Small intestine (tissue), 7 donors: Measurements from ENCODE around the gene TNFRSF6B. TPM values are rescaled to one million over a fixed set of nuclear protein-coding genes. Genes with fewer than 3 reads are reported as not detected.
"Not testable (repeated sequence)": the region's sequence is repeated elsewhere in the genome, so short reads cannot be mapped to it uniquely, and the experiment has no call there.

Source experiments
- DNase-seq, 2 donors: peaks; one replicate each; pipeline versions ENCODE4 v3.0.0 to v3.0.0-alpha.2; 2013
- FAIRE-seq: peaks from 2 replicates; lab custom pipeline; 2012; peaks lifted over from hg19 to GRCh38; lab: Jason Lieb, UNC
- H3K27ac ChIP-seq, 3 donors: one replicate each; pipeline ENCODE4 v1.5.1; 2013; ENCODE audit warnings: low read length in 2 of 3, mild to moderate bottlenecking in 2 of 3, control low read depth in 1 of 3, inconsistent platforms in 1 of 3, low read depth in 1 of 3, moderate library complexity in 1 of 3
- H3K27me3 ChIP-seq, 3 donors: one replicate each; pipeline ENCODE4 v1.6.1; 2013; ENCODE audit warnings: low read length in 3 of 3, inconsistent platforms in 1 of 3; ENCODE audit not compliant: control insufficient read depth in 3 of 3, insufficient read depth in 3 of 3
- H3K36me3 ChIP-seq, 3 donors: one replicate each; pipeline ENCODE4 v1.6.1; 2013; ENCODE audit warnings: low read length in 3 of 3, inconsistent platforms in 1 of 3, low read depth in 1 of 3, mild to moderate bottlenecking in 1 of 3, moderate library complexity in 1 of 3; ENCODE audit not compliant: control insufficient read depth in 3 of 3, insufficient read depth in 2 of 3
- H3K4me1 ChIP-seq, 3 donors: one replicate each; pipeline ENCODE4 v1.6.1; 2013; ENCODE audit warnings: low read length in 2 of 3, inconsistent platforms in 1 of 3, low read depth in 1 of 3, mild to moderate bottlenecking in 1 of 3, moderate library complexity in 1 of 3; ENCODE audit not compliant: control insufficient read depth in 3 of 3, insufficient read depth in 2 of 3
- H3K4me3 ChIP-seq, 3 donors: one replicate each; pipeline ENCODE4 v1.5.1; 2013; ENCODE audit warnings: low read length in 3 of 3, control low read depth in 1 of 3, inconsistent platforms in 1 of 3, low read depth in 1 of 3, mild to moderate bottlenecking in 1 of 3, moderate library complexity in 1 of 3
- H3K9me3 ChIP-seq, 2 donors: one replicate each; pipeline ENCODE4 v1.6.1; 2013; ENCODE audit warnings: low read depth in 1 of 2, low read length in 1 of 2; ENCODE audit not compliant: control insufficient read depth in 2 of 2, insufficient read depth in 1 of 2
- WGBS, 3 donors: extraction: QIAGEN DNeasy Blood & Tissue Kit; methylation state at CpG; one replicate each; pipeline ENCODE4 v1.1.7; 2013; 5-methylcytosine and 5-hydroxymethylcytosine counted together
- polyA plus RNA-seq, 4 donors: library from polyadenylated mRNA; stranded (reverse) in 3 of 4; unstranded in 1 of 4; fragments of 200-250 nt in 3 of 4; fragments of 120-200 nt in 1 of 4; gene quantifications; one replicate each; pipeline versions ENCODE4 v1.2.1 to v1.2.3, GENCODE V29; 2013
- donor health status: healthy with polysubstance abuse.
- donor health status: control.
- donor health status: control.
- donor health status: Bipolar disorder and iron deficiency.
- donor health status: healthy.

The TNFRSF6B gene
- polyA plus RNA-seq, 4 donors = 1.9 to 15.9 (median 5.8) TPM

DNA sequence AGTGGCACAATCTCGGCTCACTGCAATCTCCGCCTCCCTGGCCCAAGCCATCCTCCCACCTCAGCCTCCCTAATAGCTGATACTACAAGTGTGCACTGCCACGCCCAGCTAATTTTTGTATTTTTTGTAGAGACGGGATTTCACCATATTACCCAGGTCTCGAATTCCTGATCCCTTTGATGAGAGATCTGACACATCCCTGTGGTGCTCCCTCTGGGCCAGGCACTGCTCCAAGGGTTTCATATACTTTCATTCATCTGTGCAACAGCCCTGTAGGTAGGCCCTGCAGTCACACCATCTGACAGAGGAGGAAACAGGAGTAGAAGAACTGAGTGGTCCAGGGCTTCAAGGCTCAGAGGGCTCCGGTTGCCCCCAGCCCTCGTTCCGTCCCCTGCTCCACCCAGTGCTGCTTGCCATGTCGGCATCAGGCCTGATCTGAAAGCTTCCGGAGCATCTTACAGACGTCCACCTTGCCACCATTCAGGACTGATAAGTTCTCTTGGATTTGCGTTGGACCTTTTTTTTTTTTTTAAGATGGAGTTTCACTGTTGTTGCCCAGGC, 14.7 kb downstream of the TNFRSF6B start:
- Histone ChIP-seq H3K27ac (no peak overlapping the region), H3K27me3 (no peaks in the 10 kb centered on the region), H3K9me3 (peaks cover 0 to 17% of the 10 kb centered on the region in 2 donors), H3K4me1 (peaks cover 4 to 12% (median 6%) of the 10 kb centered on the region in 3 donors), H3K4me3 (no peak overlapping the region), H3K36me3 (peaks cover 0 to 58% (median 4%) of the 10 kb centered on the region in 3 donors)
- WGBS, 3 donors = 80 to 90% (median 81%) methylated on average over 12 of the region's 12 CpGs
- FAIRE-seq (no peak), DNase-seq (no peak)

GRCh38 chr20:63712191-63712590, 15.7 kb downstream of the TNFRSF6B start:
- FAIRE-seq (no peak), DNase-seq (no peak)
- WGBS, 3 donors = 100% methylated on average over 1 of the region's 1 CpG
- Histone ChIP-seq H3K27ac (no peak overlapping the region), H3K9me3 (peaks cover 0 to 18% of the 10 kb centered on the region in 2 donors), H3K4me1 (peaks cover 4 to 6% (median 5%) of the 10 kb centered on the region in 3 donors), H3K36me3 (peaks cover 0 to 53% (median 3%) of the 10 kb centered on the region in 3 donors), H3K4me3 (no peak overlapping the region), H3K27me3 (no peaks in the 10 kb centered on the region)

- no peaks in the 10 kb centered on the region for H3K27me3 ChIP-seq
- FAIRE-seq = no peak
- no peak for DNase-seq
- H3K4me1 ChIP-seq = no peaks in the 10 kb centered on the region
- 97 to 99% (median 99%) methylated on average over 5 of the region's 5 CpGs for WGBS, 3 donors
- H3K27ac ChIP-seq = no peak overlapping the region
- peaks cover 0 to 34% of the 10 kb centered on the region in 2 donors for H3K9me3 ChIP-seq
- peaks cover 0 to 54% (median 4%) of the 10 kb centered on the region in 3 donors for H3K36me3 ChIP-seq
- no peak overlapping the region for H3K4me3 ChIP-seq
Observed at GRCh38 chr20:63714858-63715257, 18.4 kb downstream of the TNFRSF6B start.

DNA sequence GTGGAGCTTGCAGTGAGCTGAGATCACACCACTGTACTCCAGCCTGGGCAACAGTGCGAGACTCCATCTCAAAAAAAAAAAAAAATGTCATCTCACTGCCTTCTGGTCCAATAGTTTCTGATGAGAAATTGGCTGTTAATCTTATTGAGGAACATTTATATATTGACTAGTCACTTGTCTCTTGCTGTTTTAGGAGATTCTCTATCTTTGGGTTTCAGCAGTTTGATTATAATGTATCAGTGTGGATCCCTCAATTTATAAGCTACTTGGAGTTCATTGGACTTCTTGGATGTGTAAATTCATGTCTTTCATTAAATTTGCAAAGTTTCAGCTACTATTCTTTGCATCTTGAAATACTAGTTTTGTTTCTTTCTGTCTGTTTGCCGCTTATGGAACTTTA, 22.5 kb downstream of the TNFRSF6B start:
- Histone ChIP-seq H3K27ac (no peak overlapping the region), H3K4me1 (no peaks in the 10 kb centered on the region), H3K4me3 (no peak overlapping the region), H3K9me3 (peaks cover 0 to 38% of the 10 kb centered on the region in 2 donors), H3K36me3 (peaks cover 0 to 56% (median 10%) of the 10 kb centered on the region in 3 donors), H3K27me3 (no peaks in the 10 kb centered on the region)
- FAIRE-seq = no peak
- WGBS, 3 donors = 97 to 98% (median 98%) methylated on average over 2 of the region's 2 CpGs
- DNase-seq = no peak

DNA sequence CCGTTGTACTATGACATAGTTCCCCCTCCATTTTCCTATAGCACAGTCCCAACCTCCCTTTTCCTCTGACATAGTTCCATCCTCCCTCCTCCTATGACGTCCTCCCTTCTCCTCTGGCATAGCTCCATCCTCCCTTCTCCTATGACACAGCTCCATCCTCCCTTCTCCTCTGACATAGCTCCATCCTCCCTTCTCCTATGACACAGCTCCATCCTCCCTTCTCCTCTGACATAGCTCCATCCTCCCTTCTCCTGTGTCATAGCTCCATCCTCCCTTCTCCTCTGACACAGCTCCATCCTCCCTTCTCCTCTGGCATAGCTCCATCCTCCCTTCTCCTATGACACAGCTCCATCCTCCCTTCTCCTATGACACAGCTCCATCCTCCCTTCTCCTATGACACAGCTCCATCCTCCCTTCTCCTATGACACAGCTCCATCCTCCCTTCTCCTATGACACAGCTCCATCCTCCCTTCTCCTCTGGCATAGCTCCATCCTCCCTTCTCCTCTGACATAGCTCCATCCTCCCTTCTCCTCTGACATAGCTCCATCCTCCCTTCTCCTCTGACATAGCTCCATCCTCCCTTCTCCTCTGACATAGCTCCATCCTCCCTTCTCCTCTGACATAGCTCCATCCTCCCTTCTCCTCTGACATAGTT, 26.6 kb downstream of the TNFRSF6B start:
- not testable (repeated sequence) for DNase-seq, H3K27me3 ChIP-seq, H3K4me3 ChIP-seq, FAIRE-seq, H3K27ac ChIP-seq, H3K4me1 ChIP-seq
- H3K9me3 ChIP-seq = peaks cover 0 to 33% of the 10 kb centered on the region in 2 donors
- 82 to 95% (median 82%) methylated on average over 2 of the region's 2 CpGs for WGBS, 3 donors
- peaks cover 0 to 40% (median 6%) of the 10 kb centered on the region in 3 donors for H3K36me3 ChIP-seq

DNA sequence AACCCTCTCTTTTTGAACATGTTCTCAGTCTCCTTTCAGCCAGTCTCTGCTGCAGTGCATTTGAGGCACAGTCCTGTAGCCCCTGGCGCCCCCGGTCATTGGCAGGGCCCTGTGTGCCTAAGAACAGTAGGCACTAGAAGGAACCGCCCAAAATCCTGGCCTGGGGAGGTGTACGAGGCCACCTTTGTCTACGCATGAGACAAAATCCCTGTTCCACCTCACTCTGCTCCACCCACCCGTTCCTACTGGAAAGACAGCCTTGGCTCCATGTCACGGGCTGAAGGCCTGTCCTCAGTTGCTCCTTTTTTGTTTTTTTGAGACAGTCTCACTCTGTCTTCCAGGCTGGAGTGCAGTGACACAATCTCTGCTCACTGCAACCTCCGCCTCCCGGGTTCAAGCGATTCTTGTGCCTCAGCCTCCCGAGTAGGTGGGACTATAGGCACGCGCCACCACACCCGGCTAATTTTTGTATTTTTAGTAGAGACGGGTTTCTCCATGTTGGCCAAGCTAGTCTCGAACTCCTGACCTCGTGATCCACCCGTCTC, 33.8 kb downstream of the TNFRSF6B start:
- Histone ChIP-seq H3K36me3 (peaks cover 2 to 38% (median 8%) of the 10 kb centered on the region in 3 donors), H3K27ac (peak overlapping the region in 1 of 3 donors; percentile 66)
- H3K4me1 ChIP-seq, FAIRE-seq, H3K4me3 ChIP-seq, H3K27me3 ChIP-seq, DNase-seq, H3K9me3 ChIP-seq: not testable (repeated sequence)
- WGBS, 3 donors = 83 to 91% (median 83%) methylated on average over 18 of the region's 18 CpGs

- H3K4me1 ChIP-seq = peaks cover 0 to 9% (median 2%) of the 10 kb centered on the region in 3 donors
- no peak for DNase-seq
- H3K27ac ChIP-seq = no peak overlapping the region
- no peaks in the 10 kb centered on the region for H3K27me3 ChIP-seq
- H3K9me3 ChIP-seq = no peaks in the 10 kb centered on the region
- no peak for FAIRE-seq
- no peak overlapping the region for H3K4me3 ChIP-seq
- peaks cover 5 to 45% (median 10%) of the 10 kb centered on the region in 3 donors for H3K36me3 ChIP-seq
- WGBS, 3 donors = 66 to 88% (median 84%) methylated on average over 4 to 5 of the region's 5 CpGs
Observed at GRCh38 chr20:63731410-63731809, 35.0 kb downstream of the TNFRSF6B start.

GRCh38 chr20:63732118-63733095, 36.0 kb downstream of the TNFRSF6B start:
- WGBS, 3 donors = 88 to 91% (median 90%) methylated on average over 38 of the region's 38 CpGs
- Histone ChIP-seq H3K4me1 (peaks cover 0 to 7% (median 2%) of the 10 kb centered on the region in 3 donors), H3K4me3 (no peak overlapping the region), H3K9me3 (no peaks in the 10 kb centered on the region), H3K27ac (no peak overlapping the region), H3K36me3 (peaks cover 5 to 53% (median 10%) of the 10 kb centered on the region in 3 donors), H3K27me3 (no peaks in the 10 kb centered on the region)
- FAIRE-seq (no peak), DNase-seq (no peak)
